HS-27A (cell line): ENCODE results near the gene RAB14.
"Not testable (repeated sequence)": the region's sequence is repeated elsewhere in the genome, so short reads cannot be mapped to it uniquely, and the experiment has no call there.

Experiments
- DNase-seq: peaks from one replicate; pipeline ENCODE4 v3.0.0-alpha.2; 2012; ENCODE audit warnings: low read depth, missing footprints

RAB14 gene

DNA sequence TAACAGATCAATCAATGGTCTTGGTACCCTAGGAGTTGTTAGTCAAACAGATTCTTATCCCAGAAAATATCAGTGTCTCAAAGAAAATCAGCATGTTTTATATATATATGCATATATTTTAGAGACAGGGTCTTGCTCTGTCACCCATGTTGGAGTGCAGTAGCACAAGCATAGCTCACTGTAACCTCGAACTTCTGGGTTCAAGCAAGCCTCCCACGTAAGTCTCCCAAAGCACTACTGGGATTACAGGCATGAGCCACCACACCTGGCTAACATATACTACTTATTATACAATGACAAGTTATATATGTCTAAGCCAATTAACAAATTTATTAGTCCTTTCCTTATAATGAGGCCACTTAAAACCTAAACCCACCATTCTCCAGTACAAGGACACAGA lies 10.4 kb downstream of the RAB14 start:
- DNase-seq: no peak

DNA sequence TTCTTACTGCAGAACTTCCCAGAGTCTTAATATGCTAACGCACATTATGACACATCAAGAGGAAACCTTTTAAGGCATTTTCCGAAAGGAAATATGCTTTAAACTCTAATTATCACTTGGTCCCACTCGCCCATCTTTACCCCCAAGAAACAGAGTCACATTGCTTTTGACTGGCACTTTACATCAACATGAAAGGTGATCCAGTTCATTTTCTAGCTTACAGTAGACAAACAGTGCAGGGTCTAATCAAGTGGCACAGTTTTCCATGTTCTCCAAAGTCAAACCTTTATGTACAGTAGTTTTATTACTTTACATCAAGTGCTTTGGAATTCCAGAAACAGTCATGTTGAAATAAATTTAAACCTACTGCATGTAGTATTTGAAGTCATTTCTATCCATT lies 12.0 kb downstream of the RAB14 start:
- no peak for DNase-seq

DNA sequence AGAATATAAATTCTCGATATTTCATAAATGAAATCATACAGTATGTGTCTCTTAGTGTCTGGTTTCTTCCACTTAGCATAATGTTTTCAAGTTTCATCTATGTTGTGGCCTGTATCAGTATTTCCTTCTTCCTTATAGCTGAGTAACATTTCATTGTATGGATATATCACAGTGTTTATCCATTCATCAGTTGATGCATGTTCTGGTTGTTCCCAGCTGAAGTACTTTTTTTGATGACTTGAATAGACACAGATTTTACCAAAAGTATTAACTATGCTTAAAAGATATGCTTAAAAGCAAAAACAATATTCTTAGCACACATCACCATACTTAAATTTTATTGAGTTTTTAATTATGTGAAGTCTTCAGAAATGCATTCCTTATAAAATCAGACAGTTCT lies 12.7 kb downstream of the RAB14 start:
- DNase-seq: no peak

GRCh38 chr9:121187636-121188305 lies 13.9 kb downstream of the RAB14 start:
- no peak for DNase-seq

GRCh38 chr9:121185774-121186403 lies 15.8 kb downstream of the RAB14 start:
- no peak for DNase-seq

- no peak for DNase-seq
Observed at GRCh38 chr9:121185178-121185745, 16.4 kb downstream of the RAB14 start.

DNA sequence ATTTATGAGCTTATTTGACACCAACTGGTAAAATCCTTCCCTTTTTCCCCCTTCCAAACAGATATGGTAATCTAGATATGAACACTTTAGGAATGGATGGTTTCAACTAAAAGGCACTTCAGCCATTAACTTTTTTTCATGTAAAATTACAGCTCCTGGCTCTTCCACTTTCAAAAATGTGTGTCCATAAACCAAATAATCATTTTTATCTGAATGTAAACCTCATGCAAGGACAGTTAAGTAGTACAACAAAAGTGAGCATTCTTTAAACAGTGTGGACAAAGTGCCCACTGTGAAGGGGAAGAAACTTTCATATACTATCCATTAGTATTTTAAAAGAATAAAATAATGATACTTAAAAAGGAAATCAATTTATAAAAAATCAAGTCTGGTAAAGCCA lies 17.2 kb downstream of the RAB14 start:
- DNase-seq: no peak

DNA sequence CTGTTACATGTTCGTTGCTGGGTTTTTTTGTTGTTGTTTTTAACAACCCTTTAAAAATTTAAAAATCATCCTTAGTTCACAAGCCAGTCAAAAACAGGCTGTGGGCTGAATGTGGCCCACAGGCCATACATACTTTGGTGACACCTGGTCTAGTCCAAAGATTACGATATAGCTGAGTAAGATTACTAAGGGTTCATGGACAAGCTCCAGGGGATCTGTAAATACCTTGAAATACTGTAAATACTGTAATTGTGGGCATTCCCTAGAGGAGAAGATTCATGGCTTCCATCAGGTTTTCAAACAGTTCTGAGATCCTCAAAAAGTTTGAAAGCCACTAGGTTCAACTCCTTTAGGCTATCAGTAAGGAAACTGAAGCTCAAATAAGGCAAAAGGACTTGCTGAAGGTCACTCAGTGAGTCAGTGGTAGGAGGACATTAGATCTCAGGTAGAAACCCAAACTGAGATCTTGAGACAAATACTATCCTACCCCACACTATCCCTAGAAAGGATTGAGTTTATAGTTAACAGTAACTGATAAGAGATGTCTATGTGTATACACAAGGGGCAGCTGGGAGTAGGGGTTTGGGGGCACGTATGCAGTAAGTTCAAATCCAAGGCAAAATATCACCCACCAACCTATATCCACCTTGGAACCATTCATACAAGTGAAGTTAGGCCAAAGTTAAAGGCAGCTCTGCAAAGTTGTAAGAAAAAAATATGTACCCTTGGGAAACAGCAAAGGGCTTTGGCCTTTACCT lies 17.8 kb downstream of the RAB14 start:
- no peak for DNase-seq

DNA sequence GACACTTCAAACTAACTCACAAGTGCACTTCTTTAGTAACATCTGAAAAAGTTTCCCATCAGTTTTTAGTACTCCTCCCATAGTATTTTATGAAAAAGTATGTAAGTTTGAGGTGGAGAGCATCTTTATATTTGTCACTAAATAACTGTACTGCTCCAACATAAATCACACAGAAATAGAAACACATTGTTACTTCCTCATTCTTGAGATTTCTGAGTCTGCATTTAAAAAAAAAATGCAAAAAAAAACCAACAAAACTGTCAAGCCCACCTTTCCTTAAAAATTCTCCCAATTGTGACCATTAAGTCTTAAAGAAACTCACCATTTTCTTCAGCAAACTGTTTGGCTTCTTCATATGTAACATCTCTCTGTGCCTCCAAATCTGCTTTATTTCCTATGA lies 18.7 kb downstream of the RAB14 start:
- no peak for DNase-seq

- DNase-seq: no peak
Observed at GRCh38 chr9:121182101-121182836, 19.4 kb downstream of the RAB14 start.

DNA sequence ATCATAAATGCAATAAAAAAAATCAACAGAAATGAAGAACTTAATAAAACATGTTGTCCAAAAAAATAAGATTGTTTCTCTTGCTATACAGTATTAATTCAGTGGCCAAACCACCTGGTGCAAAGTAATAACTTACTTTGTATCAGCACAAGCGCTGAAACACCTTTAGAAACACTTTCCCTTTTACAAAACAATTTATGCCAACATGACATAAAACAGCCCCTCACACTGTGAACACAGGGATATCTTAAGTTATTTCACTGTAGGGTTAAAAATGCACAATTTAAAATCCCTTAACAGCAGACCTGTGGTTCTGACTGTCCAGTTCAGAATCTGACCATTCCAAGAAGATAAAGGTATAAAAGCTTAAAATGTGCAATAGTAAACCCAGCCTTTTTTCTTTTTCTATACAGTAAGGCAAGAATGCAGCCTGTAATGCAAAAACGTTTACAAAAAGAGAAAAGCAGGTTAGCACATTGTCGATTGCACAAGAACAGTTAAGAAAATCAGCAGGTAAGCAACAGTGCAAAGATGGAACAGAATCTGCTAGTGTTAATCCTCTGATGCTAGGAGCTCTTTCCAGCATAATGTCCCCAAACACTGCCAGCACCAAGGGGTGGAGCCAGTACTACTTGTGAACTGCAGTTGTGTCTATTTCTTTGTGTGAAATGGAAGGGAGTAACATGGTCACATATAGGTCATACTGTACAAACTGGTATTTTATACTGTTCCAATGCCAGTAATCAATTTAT lies 21.6 kb downstream of the RAB14 start:
- DNase-seq: no peak

DNA sequence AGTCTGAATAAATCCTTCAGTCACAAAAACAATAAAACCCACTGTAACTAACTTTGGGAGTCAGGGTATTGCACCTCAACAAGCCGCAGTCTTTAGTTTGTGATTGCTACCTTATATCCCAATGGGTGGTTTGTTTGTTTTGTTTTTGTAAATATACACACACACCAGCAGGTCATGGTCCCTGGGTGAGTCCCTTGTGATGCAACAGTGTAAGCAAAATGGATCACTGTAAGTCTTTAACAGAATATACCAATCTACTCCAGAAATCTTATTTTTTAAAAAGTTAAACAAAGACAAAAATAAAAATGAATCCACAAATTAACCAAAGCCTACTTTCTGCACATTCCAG lies 22.3 kb downstream of the RAB14 start:
- DNase-seq: not testable (repeated sequence)

GRCh38 chr9:121178676-121179372 lies 22.8 kb downstream of the RAB14 start:
- no peak for DNase-seq

- DNase-seq: no peak
Observed at GRCh38 chr9:121173501-121173900, 28.2 kb downstream of the RAB14 start.

- DNase-seq: no peak
Observed at GRCh38 chr9:121172726-121173487, 28.8 kb downstream of the RAB14 start.

GRCh38 chr9:121171236-121171635 lies 30.4 kb downstream of the RAB14 start:
- no peak for DNase-seq

DNA sequence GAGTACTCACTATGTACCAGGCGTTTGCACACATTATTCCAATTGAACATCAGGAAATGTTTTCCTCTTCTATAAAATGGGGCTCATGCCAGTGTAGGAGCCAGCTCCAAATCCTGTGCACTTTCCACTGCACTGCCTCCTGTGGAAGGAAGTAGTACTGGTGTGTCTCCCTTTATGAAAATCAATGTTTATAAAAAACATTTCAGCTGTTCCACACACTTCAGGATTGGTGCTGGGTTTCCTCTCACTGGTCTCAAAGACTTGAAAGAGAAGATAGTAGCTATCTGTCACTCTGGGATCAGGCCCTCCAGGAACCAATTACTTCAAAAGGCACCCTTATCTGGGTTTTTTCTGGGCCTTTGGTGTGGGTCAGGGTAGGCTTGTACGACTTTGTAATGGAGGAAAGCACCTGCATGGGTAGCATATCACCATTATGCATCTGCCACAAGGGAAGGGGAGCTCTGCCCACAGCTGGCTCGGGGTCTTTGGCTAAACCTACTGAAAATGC lies 32.5 kb downstream of the RAB14 start:
- no peak for DNase-seq

GRCh38 chr9:121168052-121168451 lies 33.6 kb downstream of the RAB14 start:
- no peak for DNase-seq

DNA sequence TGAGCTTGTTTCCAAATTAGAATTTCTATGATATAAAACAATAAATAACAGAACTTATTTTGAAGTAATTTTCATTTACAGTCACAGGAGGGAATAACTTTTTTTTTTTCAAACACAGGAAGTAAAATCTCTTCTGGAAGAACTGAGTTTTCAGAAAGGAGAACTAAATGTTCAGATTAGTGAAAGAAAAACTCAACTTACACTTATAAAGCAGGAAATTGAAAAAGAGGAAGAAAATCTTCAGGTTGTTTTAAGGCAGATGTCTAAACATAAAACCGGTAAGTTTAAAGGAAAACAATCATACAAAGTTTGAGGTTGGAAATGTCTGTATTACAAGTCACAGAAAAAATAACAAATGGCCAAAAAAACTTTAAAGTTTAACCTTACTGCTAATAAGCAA lies 41.6 kb downstream of the RAB14 start:
- DNase-seq: no peak

DNA sequence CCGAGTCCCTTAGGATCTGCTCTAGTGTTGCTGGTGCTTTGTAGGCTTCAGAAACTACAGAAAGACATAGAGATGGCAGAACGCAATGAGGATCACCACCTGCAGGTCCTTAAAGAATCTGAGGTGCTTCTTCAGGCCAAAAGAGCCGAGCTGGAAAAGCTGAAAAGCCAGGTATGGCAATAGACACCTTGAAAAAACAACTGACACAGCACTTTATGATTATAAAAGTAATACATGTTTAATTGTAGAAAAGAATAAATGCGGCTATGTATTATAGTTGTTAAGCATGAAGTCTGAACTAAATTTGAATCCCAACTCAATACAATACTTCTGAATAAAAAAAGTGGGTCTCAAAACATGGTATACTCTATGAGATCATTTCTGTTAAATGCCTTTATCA lies 43.7 kb downstream of the RAB14 start:
- no peak for DNase-seq
